ENCODE results near the gene PPEF2. TPM values are rescaled to one million over a fixed set of nuclear protein-coding genes. Genes with fewer than 3 reads are reported as not detected.

Gene PPEF2
- total RNA-seq, 1 donor from 2014 or later = 0.07 TPM

DNA sequence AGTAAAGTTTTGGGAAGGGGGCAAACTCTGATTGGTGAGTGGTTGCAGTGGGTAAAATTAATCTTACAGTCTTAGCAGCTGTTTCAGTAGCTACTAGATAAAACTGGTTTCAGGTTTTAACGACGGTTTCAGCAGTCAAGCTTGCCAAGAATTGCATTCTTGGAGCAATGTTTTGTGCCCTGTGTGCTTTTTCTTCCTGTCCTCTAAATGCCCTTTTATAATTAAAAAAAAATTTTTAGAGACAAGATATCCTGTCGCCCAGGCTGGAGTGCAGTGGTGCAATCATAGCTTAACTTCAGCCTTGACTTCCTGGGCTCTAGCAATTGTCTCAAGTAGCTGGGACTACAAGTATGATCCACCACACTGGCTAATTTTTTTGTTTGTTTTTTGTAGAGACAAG lies 6.3 kb upstream of the PPEF2 start:
- no peak overlapping the region for H3K9ac ChIP-seq
- no peaks in the 10 kb centered on the region for H3K27me3 ChIP-seq
- no peak overlapping the region for H3K4me2 ChIP-seq
- Mint-ChIP-seq H3K27ac (no peak overlapping the region), H3K36me3 (peaks cover 2% of the 10 kb centered on the region), H3K4me1 (no peaks in the 10 kb centered on the region), H3K27me3 (ENCODE audit: insufficient read depth, low read depth) (peaks cover 4% of the 10 kb centered on the region), H3K4me3 (no peak overlapping the region), H3K9me3 (peaks cover 4% of the 10 kb centered on the region)
- TF ChIP-seq EZH2 (IDR thresholded peaks at IDR 0.05) (no peak), EZH2phosphoT487 (IDR thresholded peaks at IDR 0.05) (no peak), CTCF (IDR thresholded peaks at IDR 0.05) (no peak)
- no peaks in the 10 kb centered on the region for H3K4me1 ChIP-seq
- no peak overlapping the region for H3K4me3 ChIP-seq
- H3K9me3 ChIP-seq (ENCODE audit: low read depth) = no peaks in the 10 kb centered on the region
- no peak for DNase-seq (ENCODE audit: low spot score)
- no peaks in the 10 kb centered on the region for H3F3A ChIP-seq (ENCODE audit: low read depth)
- H3K36me3 ChIP-seq = no peaks in the 10 kb centered on the region
- no peak overlapping the region for H2AFZ ChIP-seq (replicated peaks)
- no peaks in the 10 kb centered on the region for H3K79me2 ChIP-seq (ENCODE audit: low read depth)
- no peak overlapping the region for H3K27ac ChIP-seq
- no peaks in the 10 kb centered on the region for H4K20me1 ChIP-seq (ENCODE audit: low read depth)

- Histone ChIP-seq H3K27me3 (no peaks in the 10 kb centered on the region), H3K36me3 (no peaks in the 10 kb centered on the region), H3K9ac (no peak overlapping the region), H3K79me2 (ENCODE audit: low read depth) (no peaks in the 10 kb centered on the region), H3K4me2 (no peak overlapping the region), H3K27ac (no peak overlapping the region), H3F3A (ENCODE audit: low read depth) (no peaks in the 10 kb centered on the region), H3K4me3 (no peak overlapping the region), H3K9me3 (ENCODE audit: low read depth) (no peaks in the 10 kb centered on the region), H2AFZ (replicated peaks) (no peak overlapping the region), H4K20me1 (ENCODE audit: low read depth) (no peaks in the 10 kb centered on the region), H3K4me1 (no peaks in the 10 kb centered on the region)
- TF ChIP-seq EZH2 (IDR thresholded peaks at IDR 0.05) = no peak
- no peaks in the 10 kb centered on the region for H3K4me1 Mint-ChIP-seq
- DNase-seq (ENCODE audit: low spot score) = no peak
- H3K27ac Mint-ChIP-seq = no peak overlapping the region
- no peak overlapping the region for H3K4me3 Mint-ChIP-seq
- peaks cover 4% of the 10 kb centered on the region for H3K9me3 Mint-ChIP-seq
- peaks cover 2% of the 10 kb centered on the region for H3K36me3 Mint-ChIP-seq
- H3K27me3 Mint-ChIP-seq (ENCODE audit: insufficient read depth, low read depth) = peaks cover 4% of the 10 kb centered on the region
Observed at GRCh38 chr4:75907966-75908365, 5.7 kb upstream of the PPEF2 start.

- H3K27me3 ChIP-seq = no peaks in the 10 kb centered on the region
- no peak overlapping the region for H3K9ac ChIP-seq
- H3K9me3 ChIP-seq (ENCODE audit: low read depth) = no peaks in the 10 kb centered on the region
- no peaks in the 10 kb centered on the region for H3K4me1 Mint-ChIP-seq
- no peaks in the 10 kb centered on the region for H3K36me3 ChIP-seq
- TF ChIP-seq CTCF (IDR thresholded peaks at IDR 0.05) (no peak), EZH2phosphoT487 (IDR thresholded peaks at IDR 0.05) (no peak), EZH2 (IDR thresholded peaks at IDR 0.05) (no peak)
- peaks cover 2% of the 10 kb centered on the region for H3K36me3 Mint-ChIP-seq
- H3K27me3 Mint-ChIP-seq (ENCODE audit: insufficient read depth, low read depth) = peaks cover 2% of the 10 kb centered on the region
- no peaks in the 10 kb centered on the region for H3F3A ChIP-seq (ENCODE audit: low read depth)
- H3K4me1 ChIP-seq = no peaks in the 10 kb centered on the region
- peaks cover 2% of the 10 kb centered on the region for H3K9me3 Mint-ChIP-seq
- no peak for DNase-seq (ENCODE audit: low spot score)
- no peaks in the 10 kb centered on the region for H4K20me1 ChIP-seq (ENCODE audit: low read depth)
- no peak overlapping the region for H3K4me3 ChIP-seq
- no peak overlapping the region for H2AFZ ChIP-seq (replicated peaks)
- no peak overlapping the region for H3K4me2 ChIP-seq
- H3K4me3 Mint-ChIP-seq = no peak overlapping the region
- H3K27ac Mint-ChIP-seq = no peak overlapping the region
- no peak overlapping the region for H3K27ac ChIP-seq
- no peaks in the 10 kb centered on the region for H3K79me2 ChIP-seq (ENCODE audit: low read depth)
Observed at GRCh38 chr4:75904076-75904475, 1.8 kb upstream of the PPEF2 start.

DNA sequence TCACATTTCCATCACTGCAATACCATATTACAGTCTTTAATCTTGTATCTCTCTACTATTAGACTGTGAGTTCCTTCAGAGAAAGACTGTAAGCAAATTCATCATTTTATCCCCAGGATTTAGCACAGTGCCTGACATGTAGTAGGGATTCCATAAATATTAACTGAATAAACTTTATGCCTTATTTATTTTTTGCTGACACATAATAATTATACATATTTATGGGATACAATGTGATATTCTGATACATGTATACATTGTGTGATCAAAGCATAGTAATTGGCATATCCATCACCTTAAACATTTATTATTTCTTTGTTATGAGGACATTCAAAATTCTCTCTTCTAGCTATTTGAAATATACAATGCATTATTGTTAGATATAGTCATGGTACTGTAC lies 3.7 kb downstream of the PPEF2 start:
- Histone ChIP-seq H3K9me3 (ENCODE audit: low read depth) (no peaks in the 10 kb centered on the region), H4K20me1 (ENCODE audit: low read depth) (no peaks in the 10 kb centered on the region), H3K27me3 (no peaks in the 10 kb centered on the region), H3F3A (ENCODE audit: low read depth) (no peaks in the 10 kb centered on the region), H3K27ac (no peak overlapping the region), H3K36me3 (no peaks in the 10 kb centered on the region), H3K9ac (no peak overlapping the region), H3K79me2 (ENCODE audit: low read depth) (no peaks in the 10 kb centered on the region), H3K4me3 (no peak overlapping the region), H2AFZ (replicated peaks) (no peak overlapping the region), H3K4me2 (no peak overlapping the region), H3K4me1 (no peaks in the 10 kb centered on the region)
- H3K36me3 Mint-ChIP-seq = peaks cover 2% of the 10 kb centered on the region
- peaks cover 6% of the 10 kb centered on the region for H3K27me3 Mint-ChIP-seq (ENCODE audit: insufficient read depth, low read depth)
- H3K4me1 Mint-ChIP-seq = no peaks in the 10 kb centered on the region
- H3K4me3 Mint-ChIP-seq = no peak overlapping the region
- H3K9me3 Mint-ChIP-seq = peaks cover 8% of the 10 kb centered on the region
- DNase-seq (ENCODE audit: low spot score) = no peak
- TF ChIP-seq CTCF (IDR thresholded peaks at IDR 0.05) = no peak
- no peak for TF ChIP-seq EZH2 (IDR thresholded peaks at IDR 0.05)
- TF ChIP-seq EZH2phosphoT487 (IDR thresholded peaks at IDR 0.05) = no peak
- no peak overlapping the region for H3K27ac Mint-ChIP-seq

All from neural progenitor cell (in vitro differentiated cells).